ENCODE data around the gene MRPS14. TPM values are rescaled to one million over a fixed set of nuclear protein-coding genes. Genes with fewer than 3 reads are reported as not detected.
"Not testable (repeated sequence)": the region's sequence is repeated elsewhere in the genome, so short reads cannot be mapped to it uniquely, and the experiment has no call there.

MRPS14 gene
- total RNA-seq, 1 experiment from 2014 or later = 22.5 TPM

DNA sequence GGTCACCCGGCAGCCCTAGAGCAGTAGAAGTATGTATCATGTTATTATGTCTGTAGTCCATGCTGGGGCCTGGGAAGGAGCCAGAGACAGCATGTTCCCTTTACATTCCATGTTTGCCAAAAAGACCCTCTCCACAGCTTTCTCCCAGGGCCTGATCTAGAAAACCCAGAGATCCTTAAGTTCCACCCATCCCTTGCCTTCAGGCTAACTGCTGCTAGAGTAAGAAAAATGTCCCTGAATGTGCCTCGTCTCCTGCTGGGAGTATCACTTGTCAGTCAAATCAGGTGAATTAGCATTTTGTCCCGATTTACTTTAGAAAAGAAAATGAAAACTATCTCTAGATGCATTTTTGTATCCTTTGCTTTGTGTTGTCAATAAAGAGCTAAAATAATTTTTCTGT is 13.3 kb upstream of the MRPS14 start:
- H3K27me3 ChIP-seq = no peaks in the 10 kb centered on the region
- H3K9me3 ChIP-seq = no peaks in the 10 kb centered on the region
- no peak overlapping the region for H3K4me3 ChIP-seq
- H3K36me3 ChIP-seq = no peaks in the 10 kb centered on the region
- no peak for DNase-seq

GRCh38 chr1:175035865-175036264 is 12.6 kb upstream of the MRPS14 start:
- no peaks in the 10 kb centered on the region for H3K36me3 ChIP-seq
- DNase-seq = no peak
- H3K27me3 ChIP-seq = no peaks in the 10 kb centered on the region
- no peak overlapping the region for H3K4me3 ChIP-seq
- no peaks in the 10 kb centered on the region for H3K9me3 ChIP-seq

DNA sequence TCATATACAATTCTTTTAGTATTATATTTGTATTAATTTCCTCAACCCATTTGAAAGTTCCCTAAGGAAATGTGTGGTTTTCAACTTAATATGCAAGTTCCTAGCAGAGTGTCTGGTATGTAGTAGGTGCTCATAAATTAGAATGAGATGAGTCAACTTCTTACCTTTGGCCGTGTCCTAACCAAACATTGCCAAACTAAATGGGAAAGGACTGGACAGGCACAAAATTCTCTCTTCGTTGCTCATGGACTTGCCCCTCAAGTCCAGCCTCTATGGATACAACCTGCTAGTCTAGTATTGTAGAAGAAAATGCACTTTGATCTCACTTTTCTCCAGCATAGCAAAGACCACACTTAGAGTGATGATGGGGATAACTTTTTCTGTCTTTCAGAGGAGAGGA is 11.6 kb upstream of the MRPS14 start:
- Histone ChIP-seq H3K4me3 (no peak overlapping the region), H3K36me3 (no peaks in the 10 kb centered on the region), H3K9me3 (no peaks in the 10 kb centered on the region), H3K27me3 (no peaks in the 10 kb centered on the region)
- DNase-seq = no peak

DNA sequence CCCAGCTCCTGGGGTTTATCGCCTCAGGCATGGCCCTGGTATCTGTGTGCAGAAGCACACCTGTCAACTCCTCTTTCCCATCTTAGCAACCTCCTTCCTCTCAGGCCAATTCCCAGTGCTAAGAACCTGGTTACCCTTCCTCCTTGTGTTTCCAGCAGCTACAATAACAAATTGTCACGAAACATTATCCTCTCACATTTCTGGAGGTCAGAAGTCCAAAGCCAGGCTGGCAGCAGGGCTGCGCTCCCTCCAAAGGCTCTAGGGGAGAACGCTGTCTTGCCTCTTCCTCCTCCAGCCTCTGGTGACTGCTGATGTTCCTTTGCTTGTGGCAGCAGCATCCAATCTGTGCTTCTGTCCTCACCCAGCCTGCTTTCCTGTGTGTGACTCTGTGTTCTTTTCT is 10.7 kb upstream of the MRPS14 start:
- Histone ChIP-seq H3K9me3 (no peaks in the 10 kb centered on the region), H3K36me3 (no peaks in the 10 kb centered on the region), H3K27me3 (no peaks in the 10 kb centered on the region), H3K4me3 (no peak overlapping the region)
- no peak for DNase-seq

DNA sequence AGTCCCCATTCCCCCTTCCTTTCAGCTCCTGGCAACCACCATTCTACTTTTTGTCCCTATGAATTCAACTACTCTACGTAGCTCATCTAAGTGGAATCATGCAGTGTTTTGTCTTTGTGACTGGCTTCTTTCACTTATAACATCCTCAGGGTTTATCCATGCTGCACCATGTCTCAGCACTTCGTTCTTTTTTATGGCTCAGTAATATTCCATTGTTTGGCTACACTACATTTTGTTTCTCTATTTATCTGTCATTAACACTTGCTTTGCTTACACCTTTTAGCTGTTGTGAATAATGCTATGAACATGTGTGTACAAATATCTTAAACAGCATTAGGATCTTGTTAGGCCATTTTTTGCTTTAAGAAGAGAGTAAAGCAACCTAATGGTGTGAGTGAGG is 1.5 kb upstream of the MRPS14 start:
- Histone ChIP-seq H3K27me3 (no peaks in the 10 kb centered on the region), H3K36me3 (peaks cover 3% of the 10 kb centered on the region), H3K9me3 (no peaks in the 10 kb centered on the region; the same call in 1 of the 2 replicates), H3K4me3 (no peak overlapping the region)
- DNase-seq = no peak

- H3K4me3 ChIP-seq = peak overlapping the region; percentile 94
- H3K36me3 ChIP-seq, H3K27me3 ChIP-seq, H3K9me3 ChIP-seq, DNase-seq: not testable (repeated sequence)
Observed at GRCh38 chr1:175023922-175024242, 657 bp upstream of the MRPS14 start.

GRCh38 chr1:175019524-175019923 is 3.7 kb downstream of the MRPS14 start:
- DNase-seq = no peak
- Histone ChIP-seq H3K4me3 (no peak overlapping the region), H3K9me3 (no peaks in the 10 kb centered on the region), H3K36me3 (peaks cover 31% of the 10 kb centered on the region), H3K27me3 (no peaks in the 10 kb centered on the region)

GRCh38 chr1:175015243-175015642 is 8.0 kb downstream of the MRPS14 start:
- no peaks in the 10 kb centered on the region for H3K27me3 ChIP-seq
- no peak overlapping the region for H3K4me3 ChIP-seq
- H3K9me3 ChIP-seq = no peaks in the 10 kb centered on the region
- peaks cover 70% of the 10 kb centered on the region for H3K36me3 ChIP-seq
- DNase-seq = no peak

DNA sequence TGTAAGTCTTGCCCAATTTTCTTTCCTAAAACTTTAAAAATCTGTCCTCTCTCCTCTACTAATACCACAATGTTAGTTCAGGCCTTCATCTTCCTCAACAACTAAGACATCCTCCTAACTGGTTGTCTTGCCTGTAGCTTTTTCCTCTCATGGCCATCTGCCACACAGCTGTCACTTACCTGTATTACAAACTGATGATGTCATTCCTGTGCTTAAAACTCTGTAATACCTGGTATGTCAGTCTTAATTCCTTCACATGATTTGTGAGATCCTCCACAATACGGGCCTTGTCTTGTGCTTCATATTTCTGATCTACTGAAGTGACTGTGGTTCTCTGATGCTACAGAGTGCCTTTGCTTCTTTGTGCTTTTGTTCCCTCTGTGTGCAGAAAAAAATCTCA is 9.8 kb downstream of the MRPS14 start:
- no peaks in the 10 kb centered on the region for H3K9me3 ChIP-seq
- H3K27me3 ChIP-seq = no peaks in the 10 kb centered on the region
- no peak overlapping the region for H3K4me3 ChIP-seq
- no peak for DNase-seq
- peaks cover 82% of the 10 kb centered on the region for H3K36me3 ChIP-seq

DNA sequence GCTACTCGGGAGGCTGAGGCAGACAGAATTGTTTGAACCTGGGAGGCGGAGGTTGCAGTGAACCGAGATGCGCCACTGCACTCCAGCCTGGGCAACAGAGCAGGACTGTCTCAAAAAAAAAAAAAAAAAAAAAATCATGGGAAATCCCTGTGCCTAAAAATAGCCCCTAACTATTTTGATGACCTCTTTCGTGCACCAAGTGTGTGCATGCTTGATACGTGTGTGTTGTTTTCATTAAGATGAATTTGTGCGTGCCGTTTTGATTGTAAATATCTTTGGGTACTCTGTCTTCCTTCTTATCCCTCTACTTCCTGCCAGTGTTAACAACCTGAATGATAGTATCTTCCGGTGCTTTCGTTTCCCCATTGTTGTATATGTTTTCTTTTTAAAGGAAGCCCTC is 13.7 kb downstream of the MRPS14 start:
- H3K9me3 ChIP-seq = no peaks in the 10 kb centered on the region
- no peaks in the 10 kb centered on the region for H3K27me3 ChIP-seq
- no peak overlapping the region for H3K4me3 ChIP-seq
- peaks cover 96% of the 10 kb centered on the region for H3K36me3 ChIP-seq
- DNase-seq = no peak

- no peak for DNase-seq
- no peaks in the 10 kb centered on the region for H3K9me3 ChIP-seq
- peaks cover 66% of the 10 kb centered on the region for H3K36me3 ChIP-seq
- no peaks in the 10 kb centered on the region for H3K27me3 ChIP-seq
- H3K4me3 ChIP-seq = no peak overlapping the region
Observed at GRCh38 chr1:175005085-175005783, 18.0 kb downstream of the MRPS14 start.

GRCh38 chr1:175003521-175003920 is 19.7 kb downstream of the MRPS14 start:
- no peaks in the 10 kb centered on the region for H3K27me3 ChIP-seq
- DNase-seq = no peak
- H3K4me3 ChIP-seq = peak overlapping the region; percentile 29
- H3K36me3 ChIP-seq = peaks cover 52% of the 10 kb centered on the region
- H3K9me3 ChIP-seq = no peaks in the 10 kb centered on the region

- H3K4me3 ChIP-seq = peak overlapping the region; percentile 29
- H3K27me3 ChIP-seq = no peaks in the 10 kb centered on the region
- H3K9me3 ChIP-seq = no peaks in the 10 kb centered on the region
- peaks cover 47% of the 10 kb centered on the region for H3K36me3 ChIP-seq
- DNase-seq = no peak
Observed at GRCh38 chr1:175002910-175003517, 20.2 kb downstream of the MRPS14 start.

DNA sequence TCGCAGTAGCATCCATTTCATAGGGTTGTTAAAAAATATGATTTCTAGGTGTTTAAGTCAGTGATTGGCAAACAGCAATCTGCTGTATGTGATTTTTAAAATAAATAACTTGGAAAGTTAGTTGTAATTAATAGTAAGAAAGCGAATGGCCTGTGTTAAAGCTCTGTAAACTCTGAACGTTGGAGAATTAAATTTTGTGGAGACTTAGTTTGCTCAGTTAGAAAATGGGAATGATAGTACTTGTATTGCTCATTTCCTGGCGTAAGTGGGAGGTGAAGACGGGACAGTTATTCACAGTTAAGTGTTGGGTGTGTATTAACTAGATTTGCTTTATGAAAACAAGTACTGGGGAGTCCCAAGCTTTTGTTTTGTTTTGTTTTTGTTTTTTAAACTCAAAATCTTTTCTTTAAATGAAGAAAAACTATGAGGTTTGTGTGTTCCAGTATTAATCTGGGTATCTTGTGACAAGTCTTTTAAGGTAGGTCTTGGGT is 22.5 kb downstream of the MRPS14 start:
- Histone ChIP-seq H3K4me3 (peak overlapping the region; percentile 80), H3K27me3 (no peaks in the 10 kb centered on the region), H3K9me3 (no peaks in the 10 kb centered on the region), H3K36me3 (peaks cover 27% of the 10 kb centered on the region)
- no peak for DNase-seq

DNA sequence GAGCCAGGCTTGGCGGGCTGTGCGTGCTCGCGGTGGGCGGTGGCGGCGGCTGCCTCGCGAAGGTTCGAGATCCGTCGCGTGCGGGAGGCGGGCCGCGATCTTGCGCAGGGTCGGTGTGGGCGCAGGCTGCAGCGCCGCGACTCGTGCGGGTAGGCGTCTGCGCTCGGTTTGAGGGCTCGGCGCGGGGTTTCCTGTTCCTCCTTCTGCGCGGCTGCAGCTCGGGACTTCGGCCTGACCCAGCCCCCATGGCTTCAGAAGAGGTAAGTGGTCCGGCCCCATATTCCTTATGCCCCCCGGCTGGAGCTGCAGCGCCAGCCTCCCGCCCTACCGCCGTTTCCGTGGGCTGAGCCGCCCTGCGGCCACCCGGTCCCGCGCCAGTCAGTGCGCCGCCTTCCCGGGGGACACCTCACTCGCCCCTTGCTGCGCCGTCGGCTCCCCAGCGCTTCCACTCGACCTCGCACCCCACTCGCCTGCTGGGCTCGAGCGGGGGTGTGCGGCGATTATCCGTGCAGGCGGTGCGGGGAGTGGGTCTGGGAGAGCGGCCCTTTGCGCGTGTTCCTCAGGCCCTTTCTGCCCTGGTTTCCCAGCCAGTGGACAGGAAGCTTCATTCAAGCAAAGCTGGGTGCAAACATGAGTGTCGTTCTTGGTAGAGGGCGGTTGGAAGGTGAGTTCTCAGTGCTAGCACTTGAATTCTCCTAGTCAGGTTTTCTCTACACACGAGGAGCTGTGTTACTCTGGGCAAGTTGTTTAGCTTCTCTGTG is 23.1 kb downstream of the MRPS14 start, which contains the start of gene CACYBP:
TSS of gene CACYBP (plus strand) at position 12 of the 761 bp plus-strand sequence. CDS start at position 246, 234 bp downstream.
- no peak for DNase-seq
- H3K36me3 ChIP-seq = peaks cover 21% of the 10 kb centered on the region
- no peaks in the 10 kb centered on the region for H3K9me3 ChIP-seq
- H3K27me3 ChIP-seq = no peaks in the 10 kb centered on the region
- H3K4me3 ChIP-seq = peak within 1 kb of the TSS; percentile 80

DNA sequence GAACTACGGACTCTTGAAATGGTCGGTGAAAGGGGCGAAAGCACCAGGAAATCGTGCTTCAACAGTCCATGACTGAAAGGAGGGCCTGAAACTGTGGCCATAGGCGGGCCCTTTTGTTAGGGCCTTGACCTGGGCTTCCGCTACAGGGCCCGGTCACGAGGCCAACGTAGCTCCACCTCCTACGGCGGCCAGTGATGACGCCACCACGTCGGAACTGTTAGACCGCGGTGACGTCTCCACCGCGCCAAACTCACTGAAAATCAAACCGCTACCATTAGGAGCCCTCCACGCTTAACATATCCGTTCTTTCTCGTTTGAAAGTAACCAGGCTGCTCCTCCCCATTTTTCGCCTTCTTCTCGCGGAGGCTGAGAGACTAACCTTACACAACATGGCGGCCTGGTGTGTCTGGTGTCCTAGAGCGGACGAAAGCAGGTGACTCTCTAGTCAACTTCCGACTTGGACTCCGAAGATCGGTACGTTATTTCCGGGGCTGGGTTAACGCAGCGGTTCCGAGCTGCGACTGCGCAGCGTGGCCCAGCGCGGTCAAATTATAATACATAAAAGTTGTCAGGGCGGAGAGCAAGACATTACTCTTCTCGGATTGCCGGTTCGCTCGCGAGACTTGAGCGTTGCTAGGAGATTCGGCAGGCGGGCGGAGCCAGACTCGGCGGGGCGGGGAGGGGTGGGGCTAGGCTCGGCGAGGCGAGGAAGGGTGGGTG is 23.8 kb downstream of the MRPS14 start:
- DNase-seq = peak; percentile 97
- H3K36me3 ChIP-seq = peaks cover 13% of the 10 kb centered on the region
- H3K4me3 ChIP-seq = peak overlapping the region; percentile 80
- H3K9me3 ChIP-seq = no peaks in the 10 kb centered on the region
- no peaks in the 10 kb centered on the region for H3K27me3 ChIP-seq
